ENCODE measurements around the gene POLR2L.

POLR2L gene

GRCh38 chr11:834371-835316 is 7.7 kb downstream of the POLR2L start:
- Histone ChIP-seq H3K9ac (ENCODE audit: low read depth, low read length) (no peak overlapping the region), H3K27ac (ENCODE audit: low read depth, low read length) (peak overlapping the region; percentile 18; the same call in 1 of the 2 replicates)

GRCh38 chr11:833849-834311 is 8.4 kb downstream of the POLR2L start:
- no peaks in the 10 kb centered on the region for H3K9me3 ChIP-seq (ENCODE audit: insufficient read depth, low read depth, low read length)
- peaks cover 26% of the 10 kb centered on the region for H3K36me3 ChIP-seq (ENCODE audit: insufficient read depth, low read length)
- H3K9ac ChIP-seq (ENCODE audit: low read depth, low read length), result no peak overlapping the region
- peaks cover 34% of the 10 kb centered on the region for H3K27me3 ChIP-seq (ENCODE audit: insufficient read depth, low read length)
- no peak overlapping the region for H3K27ac ChIP-seq (ENCODE audit: low read depth, low read length)
- peak overlapping the region; percentile 69 for H3K4me3 ChIP-seq (ENCODE audit: low read length)
- peaks cover 18% of the 10 kb centered on the region for H3K4me1 ChIP-seq (ENCODE audit: insufficient read depth, low read length)
- WGBS, result 51% methylated on average over 9 of the region's 9 CpGs

More at GRCh38 chr11:834371-835316, 7.7 kb downstream of the POLR2L start:
- no peaks in the 10 kb centered on the region for H3K9me3 ChIP-seq (ENCODE audit: insufficient read depth, low read depth, low read length)
- peaks cover 14% of the 10 kb centered on the region for H3K4me1 ChIP-seq (ENCODE audit: insufficient read depth, low read length)
- no peak overlapping the region for H3K4me3 ChIP-seq (ENCODE audit: low read length)
- 71% methylated on average over 31 of the region's 31 CpGs for WGBS
- H3K27me3 ChIP-seq (ENCODE audit: insufficient read depth, low read length), result peaks cover 27% of the 10 kb centered on the region
- H3K36me3 ChIP-seq (ENCODE audit: insufficient read depth, low read length), result peaks cover 34% of the 10 kb centered on the region

GRCh38 chr11:833114-833791 is 9.1 kb downstream of the POLR2L start:
- Histone ChIP-seq H3K27ac (ENCODE audit: low read depth, low read length) (no peak overlapping the region), H3K27me3 (ENCODE audit: insufficient read depth, low read length) (peaks cover 41% of the 10 kb centered on the region), H3K9me3 (ENCODE audit: insufficient read depth, low read depth, low read length) (no peaks in the 10 kb centered on the region), H3K4me3 (ENCODE audit: low read length) (peak overlapping the region; percentile 69), H3K36me3 (ENCODE audit: insufficient read depth, low read length) (peaks cover 20% of the 10 kb centered on the region), H3K4me1 (ENCODE audit: insufficient read depth, low read length) (peaks cover 24% of the 10 kb centered on the region), H3K9ac (ENCODE audit: low read depth, low read length) (peak overlapping the region; percentile 72)
- 1% methylated on average over 54 of the region's 55 CpGs for WGBS

GRCh38 chr11:832529-833113 is 9.7 kb downstream of the POLR2L start, which contains the start of gene CD151:
Gene CD151, plus strand, starts transcription at chr11:832952. Its CDS starts 3,118 bp downstream, at chr11:836070.
- 0 out of 2 replicates have a peak within 1 kb of the TSS, but pooled peaks have one; percentile 33 for H3K27ac ChIP-seq (ENCODE audit: low read depth, low read length)
- peaks cover 16% of the 10 kb centered on the region for H3K36me3 ChIP-seq (ENCODE audit: insufficient read depth, low read length)
- peak within 1 kb of the TSS; percentile 72 for H3K9ac ChIP-seq (ENCODE audit: low read depth, low read length)
- H3K27me3 ChIP-seq (ENCODE audit: insufficient read depth, low read length), result peaks cover 47% of the 10 kb centered on the region
- peak within 1 kb of the TSS; percentile 69 for H3K4me3 ChIP-seq (ENCODE audit: low read length)
- under 1% methylated on average over 46 of the region's 67 CpGs for WGBS
- H3K9me3 ChIP-seq (ENCODE audit: insufficient read depth, low read depth, low read length), result no peaks in the 10 kb centered on the region
- H3K4me1 ChIP-seq (ENCODE audit: insufficient read depth, low read length), result peaks cover 30% of the 10 kb centered on the region

DNA sequence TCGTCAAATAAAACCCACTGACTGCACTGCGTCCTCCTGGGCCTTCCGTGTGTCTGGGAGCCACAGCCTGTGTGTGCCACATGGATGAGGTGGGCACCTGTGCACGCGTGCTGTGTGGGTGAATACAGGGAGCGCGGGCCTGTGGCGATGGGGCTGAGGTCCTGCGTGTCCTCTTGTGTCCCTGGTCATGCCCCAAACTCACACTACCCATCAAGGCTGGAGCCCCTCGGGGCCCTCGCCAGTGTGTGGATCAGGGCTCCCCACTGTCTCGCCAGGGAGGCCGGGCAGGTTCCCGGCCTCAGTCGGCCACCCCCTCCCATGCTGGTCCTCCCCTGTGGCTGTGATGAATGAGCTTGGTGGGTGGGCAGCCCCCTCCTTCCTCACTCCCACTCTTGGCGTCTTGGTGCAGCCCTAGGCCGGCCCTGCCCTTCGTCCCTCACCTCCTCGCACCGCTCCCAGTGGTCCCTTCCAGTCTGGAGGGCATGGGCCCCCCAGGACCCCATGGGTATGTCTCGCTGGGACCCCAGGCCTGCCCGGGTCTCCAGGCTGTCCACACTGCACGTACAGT is 10.3 kb downstream of the POLR2L start:
- Histone ChIP-seq H3K9me3 (ENCODE audit: insufficient read depth, low read depth, low read length) (no peaks in the 10 kb centered on the region), H3K36me3 (ENCODE audit: insufficient read depth, low read length) (peaks cover 10% of the 10 kb centered on the region), H3K4me1 (ENCODE audit: insufficient read depth, low read length) (peaks cover 32% of the 10 kb centered on the region), H3K27ac (ENCODE audit: low read depth, low read length) (0 out of 2 replicates have a peak overlapping the region, but pooled peaks have one; percentile 33), H3K4me3 (ENCODE audit: low read length) (peak overlapping the region; percentile 52), H3K27me3 (ENCODE audit: insufficient read depth, low read length) (peaks cover 53% of the 10 kb centered on the region), H3K9ac (ENCODE audit: low read depth, low read length) (0 out of 2 replicates have a peak overlapping the region, but pooled peaks have one; percentile 38)
- 30% methylated on average over 21 of the region's 23 CpGs for WGBS

- H3K9ac ChIP-seq (ENCODE audit: low read depth, low read length), result peak overlapping the region; percentile 55; the same call in 1 of the 2 replicates
- H3K4me3 ChIP-seq (ENCODE audit: low read length), result peak overlapping the region; percentile 52
- peaks cover 32% of the 10 kb centered on the region for H3K4me1 ChIP-seq (ENCODE audit: insufficient read depth, low read length)
- peaks cover 60% of the 10 kb centered on the region for H3K27me3 ChIP-seq (ENCODE audit: insufficient read depth, low read length)
- no peak overlapping the region for H3K27ac ChIP-seq (ENCODE audit: low read depth, low read length)
- 0 out of 2 replicates have a peak, but pooled peaks cover 2% of the 10 kb centered on the region for H3K36me3 ChIP-seq (ENCODE audit: insufficient read depth, low read length)
- no peaks in the 10 kb centered on the region for H3K9me3 ChIP-seq (ENCODE audit: insufficient read depth, low read depth, low read length)
- WGBS, result 9% methylated on average over 31 of the region's 31 CpGs
These were observed 11.0 kb downstream of the POLR2L start for GRCh38 chr11:831118-831864.

DNA sequence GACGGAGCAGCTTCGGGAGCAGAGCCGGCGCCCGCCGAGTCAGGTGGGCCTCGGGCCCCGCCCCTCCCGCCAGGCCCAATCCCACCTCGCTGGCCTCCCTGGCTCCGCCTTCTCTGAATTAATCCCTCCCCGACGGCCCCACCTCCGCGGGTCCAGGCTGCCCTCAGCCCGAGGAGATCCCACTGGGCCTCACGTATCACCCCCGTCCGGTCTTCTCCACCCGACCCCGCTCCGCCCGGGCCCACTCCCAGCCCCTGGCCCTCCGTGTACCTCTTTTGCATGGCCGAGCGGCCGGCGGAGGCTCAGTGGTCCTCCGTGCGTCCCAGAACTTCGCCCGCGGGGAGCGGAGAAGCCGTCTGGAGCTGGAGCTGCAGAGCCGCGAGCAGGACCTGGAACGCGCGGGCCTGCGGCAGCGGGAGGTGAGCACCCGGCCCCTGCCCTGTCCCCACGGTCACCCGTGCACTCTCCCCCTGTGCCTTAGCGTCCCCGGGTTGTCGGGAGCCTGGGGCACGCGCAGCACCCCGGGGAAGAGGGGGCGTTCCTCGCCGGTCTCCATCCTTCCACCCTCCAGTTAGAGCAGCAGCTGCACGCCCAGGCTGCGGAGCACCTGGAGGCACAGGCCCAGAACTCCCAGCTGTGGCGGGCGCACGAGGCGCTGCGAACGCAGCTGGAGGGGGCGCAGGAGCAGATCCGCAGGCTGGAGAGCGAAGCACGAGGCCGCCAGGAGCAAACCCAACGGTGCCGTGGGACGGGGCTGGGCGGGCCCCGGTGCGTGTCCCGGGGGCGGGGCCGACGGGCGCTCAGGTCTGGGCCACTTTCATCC is 11.8 kb downstream of the POLR2L start:
- Histone ChIP-seq H3K27ac (ENCODE audit: low read depth, low read length) (no peak overlapping the region), H3K4me3 (ENCODE audit: low read length) (peak overlapping the region; percentile 52), H3K4me1 (ENCODE audit: insufficient read depth, low read length) (peaks cover 32% of the 10 kb centered on the region), H3K9me3 (ENCODE audit: insufficient read depth, low read depth, low read length) (no peaks in the 10 kb centered on the region), H3K9ac (ENCODE audit: low read depth, low read length) (peak overlapping the region; percentile 55; the same call in 1 of the 2 replicates), H3K36me3 (ENCODE audit: insufficient read depth, low read length) (no peaks in the 10 kb centered on the region), H3K27me3 (ENCODE audit: insufficient read depth, low read length) (peaks cover 68% of the 10 kb centered on the region)
- 2% methylated on average over 75 of the region's 78 CpGs for WGBS

- Histone ChIP-seq H3K36me3 (ENCODE audit: insufficient read depth, low read length) (0 out of 2 replicates have a peak, but pooled peaks cover 3% of the 10 kb centered on the region), H3K9ac (ENCODE audit: low read depth, low read length) (peak overlapping the region; percentile 41; the same call in 1 of the 2 replicates), H3K4me1 (ENCODE audit: insufficient read depth, low read length) (peaks cover 32% of the 10 kb centered on the region), H3K9me3 (ENCODE audit: insufficient read depth, low read depth, low read length) (no peaks in the 10 kb centered on the region), H3K4me3 (ENCODE audit: low read length) (peak overlapping the region; percentile 52), H3K27ac (ENCODE audit: low read depth, low read length) (no peak overlapping the region), H3K27me3 (ENCODE audit: insufficient read depth, low read length) (peaks cover 68% of the 10 kb centered on the region)
- WGBS, result 2% methylated on average over 39 of the region's 39 CpGs
These were observed 12.5 kb downstream of the POLR2L start for GRCh38 chr11:829847-830294.

DNA sequence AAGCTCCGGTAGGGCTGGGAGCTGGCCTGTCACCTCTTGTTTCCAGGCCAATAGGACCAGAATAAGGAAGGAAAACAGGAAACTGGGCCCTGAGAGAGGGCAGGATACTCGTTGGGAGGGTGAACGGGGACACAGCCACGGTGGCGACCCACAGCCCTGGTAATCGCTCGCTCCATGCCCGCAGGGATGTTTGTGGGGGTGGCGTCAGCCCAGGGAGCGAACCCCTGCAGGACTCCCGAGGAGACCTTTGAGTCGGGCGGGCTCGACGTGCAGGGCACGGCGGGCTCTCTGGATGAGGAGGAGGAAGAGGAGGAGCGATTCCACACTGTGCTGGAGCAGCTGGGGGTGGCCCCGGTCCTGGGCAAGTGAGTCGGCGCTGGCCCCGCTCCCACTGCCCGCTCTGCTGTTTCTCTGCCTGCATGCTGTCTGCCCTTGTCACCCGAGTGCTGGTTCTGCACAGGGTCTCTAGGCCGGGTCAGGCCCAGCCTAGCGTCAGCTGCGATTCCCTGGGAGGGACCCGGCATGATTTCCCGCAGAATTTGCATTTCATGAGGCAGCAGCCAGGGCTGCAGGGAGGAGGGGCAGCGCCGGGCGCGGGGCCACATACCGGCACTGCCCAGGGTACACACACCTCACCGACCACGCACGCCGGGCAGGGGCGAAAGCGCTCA is 13.0 kb downstream of the POLR2L start:
- 4% methylated on average over 40 of the region's 40 CpGs for WGBS
- H3K4me3 ChIP-seq (ENCODE audit: low read length), result peak overlapping the region; percentile 52
- peaks cover 32% of the 10 kb centered on the region for H3K4me1 ChIP-seq (ENCODE audit: insufficient read depth, low read length)
- H3K27me3 ChIP-seq (ENCODE audit: insufficient read depth, low read length), result peaks cover 68% of the 10 kb centered on the region
- H3K9me3 ChIP-seq (ENCODE audit: insufficient read depth, low read depth, low read length), result no peaks in the 10 kb centered on the region
- peak overlapping the region; percentile 41; the same call in 1 of the 2 replicates for H3K9ac ChIP-seq (ENCODE audit: low read depth, low read length)
- H3K27ac ChIP-seq (ENCODE audit: low read depth, low read length), result no peak overlapping the region
- 0 out of 2 replicates have a peak, but pooled peaks cover 3% of the 10 kb centered on the region for H3K36me3 ChIP-seq (ENCODE audit: insufficient read depth, low read length)

Data from HUES64 (cell line).